ENCODE results near the gene ASB1. TPM values are rescaled to one million over a fixed set of nuclear protein-coding genes. Genes with fewer than 3 reads are reported as not detected.

The ASB1 gene
- total and polyA plus RNA-seq, 10 of the 15 experiments (the other 5 are each of a cell fraction or from before 2014, with no cell fraction given): 5.2 to 31.2 (median 25.8) TPM

DNA sequence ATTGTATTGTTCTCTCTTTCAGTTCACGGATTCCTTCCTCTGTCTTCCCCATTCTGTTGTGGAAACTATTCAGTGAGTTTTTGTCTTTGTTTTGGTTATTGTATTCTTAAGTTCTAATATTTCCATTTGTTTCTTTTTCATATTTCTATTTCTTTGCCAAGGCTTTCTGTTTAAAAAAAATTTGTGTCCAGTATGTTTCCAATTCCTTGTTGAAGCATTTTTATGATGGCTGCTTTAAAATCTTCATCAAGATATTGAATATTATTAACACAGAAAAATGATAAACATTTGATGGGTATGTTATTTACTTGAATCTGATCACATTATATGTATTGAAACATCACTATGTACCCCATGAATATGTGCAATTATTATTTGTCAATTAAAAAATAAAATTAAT is 42.4 kb downstream of the ASB1 start:
- Histone ChIP-seq H3K4me2 (ENCODE audit: control insufficient read depth, insufficient read depth) (no peak overlapping the region), H3K9ac (ENCODE audit: control insufficient read depth, insufficient read depth, low read length) (no peak overlapping the region), H3K27me3 (replicated peaks in 1 of 2; ENCODE audit: control insufficient read depth in 2 of 2, insufficient read depth in 2 of 2, low read length in 1 of 2) (no peaks in the 10 kb centered on the region), H2AFZ (ENCODE audit: control insufficient read depth, low read depth, low read length) (no peak overlapping the region), H4K20me1 (ENCODE audit: control insufficient read depth, insufficient read depth) (no peaks in the 10 kb centered on the region), H3K9me3 (replicated peaks; ENCODE audit: control insufficient read depth, insufficient read depth, low read length) (peaks cover 2% of the 10 kb centered on the region; the same call in 1 of the 3 replicates), H3K27ac (ENCODE audit: control insufficient read depth, insufficient read depth) (no peak overlapping the region), H3K79me2 (ENCODE audit: control insufficient read depth, insufficient read depth, low read length) (no peaks in the 10 kb centered on the region), H3K4me3 (no peak overlapping the region), H3K4me1 (ENCODE audit: control insufficient read depth, insufficient read depth, low read length) (no peaks in the 10 kb centered on the region), H3K36me3 (ENCODE audit: control insufficient read depth in 2 of 2, insufficient read depth in 2 of 2, low read length in 1 of 2) (no peaks in the 10 kb centered on the region)
- no TSS peak for BruUV-seq (replicated peaks)
- ChIA-PET CTCF (no interaction called here), RAD21 (ENCODE audit: unreplicated experiment) (no interaction called here), SMC1A (ENCODE audit: uncharacterized antibody, unreplicated experiment) (no interaction called here), POLR2A (interaction anchor here (1.0 kb wide), 1 partner anchor 41 kb away, joined by 3 read pairs; no protein-coding TSS in a partner anchor)
- in situ Hi-C loops (cut with MboI) (no loop called here), intact Hi-C loops (cut with micrococcal nuclease; ENCODE audit: unreplicated experiment) (no loop called here)
- no peak for TF ChIP-seq ZNF622 (IDR thresholded peaks at IDR 0.05)
- TF ChIP-seq, protein P1, sequence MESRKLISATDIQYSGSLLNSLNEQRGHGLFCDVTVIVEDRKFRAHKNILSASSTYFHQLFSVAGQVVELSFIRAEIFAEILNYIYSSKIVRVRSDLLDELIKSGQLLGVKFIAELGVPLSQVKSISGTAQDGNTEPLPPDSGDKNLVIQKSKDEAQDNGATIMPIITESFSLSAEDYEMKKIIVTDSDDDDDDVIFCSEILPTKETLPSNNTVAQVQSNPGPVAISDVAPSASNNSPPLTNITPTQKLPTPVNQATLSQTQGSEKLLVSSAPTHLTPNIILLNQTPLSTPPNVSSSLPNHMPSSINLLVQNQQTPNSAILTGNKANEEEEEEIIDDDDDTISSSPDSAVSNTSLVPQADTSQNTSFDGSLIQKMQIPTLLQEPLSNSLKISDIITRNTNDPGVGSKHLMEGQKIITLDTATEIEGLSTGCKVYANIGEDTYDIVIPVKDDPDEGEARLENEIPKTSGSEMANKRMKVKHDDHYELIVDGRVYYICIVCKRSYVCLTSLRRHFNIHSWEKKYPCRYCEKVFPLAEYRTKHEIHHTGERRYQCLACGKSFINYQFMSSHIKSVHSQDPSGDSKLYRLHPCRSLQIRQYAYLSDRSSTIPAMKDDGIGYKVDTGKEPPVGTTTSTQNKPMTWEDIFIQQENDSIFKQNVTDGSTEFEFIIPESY (IDR thresholded peaks at IDR 0.05): no peak
- TF ChIP-seq CHD1 (IDR thresholded peaks at IDR 0.05; ENCODE audit: low read depth, low read length): no peak
- no peak for TF ChIP-seq TARDBP (IDR thresholded peaks at IDR 0.05; ENCODE audit: borderline replicate concordance)
- TF ChIP-seq SP1 (IDR thresholded peaks at IDR 0.05; ENCODE audit: low read depth, low read length): no peak
- WGBS (ENCODE audit: insufficient coverage, insufficient replicate concordance, low lambda C conversion rate, missing lambda C conversion rate): 32% methylated on average over 1 of the region's 1 CpG
- ATAC-seq: no peak
- no peak for FAIRE-seq
- DNase-seq (ENCODE audit: low read depth, low spot score): no peak

DNA sequence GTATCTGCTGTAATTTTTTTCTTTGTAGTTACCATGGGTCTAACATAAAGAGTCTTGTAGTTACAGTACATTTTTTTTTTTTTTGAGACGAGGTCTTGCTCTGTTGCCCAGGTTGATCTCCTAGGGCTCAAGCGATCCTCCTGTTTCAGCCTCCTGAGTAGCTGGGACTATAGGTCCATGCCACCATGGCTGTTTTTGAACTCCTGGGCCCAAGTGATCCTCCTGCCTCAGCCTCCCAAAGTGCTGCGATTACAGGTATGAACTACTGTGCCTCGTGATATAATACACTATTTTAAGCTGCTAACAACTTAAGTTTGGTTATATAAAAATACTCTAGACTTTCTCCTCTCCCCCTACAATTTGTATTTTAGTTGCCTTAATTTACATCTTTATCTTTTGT is 46.3 kb downstream of the ASB1 start:
- ChIA-PET SMC1A (ENCODE audit: uncharacterized antibody, unreplicated experiment) (interaction anchor here (0.6 kb wide), 1 partner anchor 45 kb away, joined by 3 read pairs; no protein-coding TSS in a partner anchor), CTCF (interaction anchor here (1.0 kb wide), 1 partner anchor 11 kb away, joined by 4 read pairs; no protein-coding TSS in a partner anchor), RAD21 (ENCODE audit: unreplicated experiment) (no interaction called here), POLR2A (no interaction called here)
- Histone ChIP-seq H3K79me2 (ENCODE audit: control insufficient read depth, insufficient read depth, low read length) (no peaks in the 10 kb centered on the region), H3K9me3 (replicated peaks; ENCODE audit: control insufficient read depth, insufficient read depth, low read length) (peaks cover 2% of the 10 kb centered on the region; the same call in 1 of the 3 replicates), H4K20me1 (ENCODE audit: control insufficient read depth, insufficient read depth) (no peaks in the 10 kb centered on the region), H3K4me1 (ENCODE audit: control insufficient read depth, insufficient read depth, low read length) (no peaks in the 10 kb centered on the region), H3K27ac (ENCODE audit: control insufficient read depth, insufficient read depth) (no peak overlapping the region), H3K9ac (ENCODE audit: control insufficient read depth, insufficient read depth, low read length) (no peak overlapping the region), H3K4me2 (ENCODE audit: control insufficient read depth, insufficient read depth) (no peak overlapping the region), H3K36me3 (ENCODE audit: control insufficient read depth in 2 of 2, insufficient read depth in 2 of 2, low read length in 1 of 2) (no peaks in the 10 kb centered on the region), H2AFZ (ENCODE audit: control insufficient read depth, low read depth, low read length) (no peak overlapping the region), H3K4me3 (no peak overlapping the region), H3K27me3 (replicated peaks in 1 of 2; ENCODE audit: control insufficient read depth in 2 of 2, insufficient read depth in 2 of 2, low read length in 1 of 2) (no peaks in the 10 kb centered on the region)
- DNase-seq (ENCODE audit: low read depth, low spot score) (no peak), ATAC-seq (no peak), FAIRE-seq (no peak)
- in situ Hi-C loops (cut with MboI): no loop called here
- WGBS (ENCODE audit: insufficient coverage, insufficient replicate concordance, low lambda C conversion rate, missing lambda C conversion rate): 51% methylated on average over 4 of the region's 4 CpGs
- BruUV-seq (replicated peaks): no TSS peak
- intact Hi-C loops (cut with micrococcal nuclease; ENCODE audit: unreplicated experiment): no loop called here
- TF ChIP-seq ETV6 (conservative IDR thresholded peaks at IDR 0.05 in 1 of 2, IDR thresholded peaks at IDR 0.05 in 1 of 2; ENCODE audit: borderline replicate concordance in 1 of 2, low read depth in 1 of 2) (no peak), HDGF (IDR thresholded peaks at IDR 0.05) (no peak), ATF7 (IDR thresholded peaks at IDR 0.05; ENCODE audit: low read depth) (no peak), EZH2 (IDR thresholded peaks at IDR 0.05; ENCODE audit: borderline replicate concordance, control insufficient read depth, low read depth, low read length) (no peak), SPI1 (IDR thresholded peaks at IDR 0.05; ENCODE audit: borderline replicate concordance, insufficient read depth, low read depth, low read length) (no peak), GATAD2B (conservative IDR thresholded peaks at IDR 0.05; ENCODE audit: low read depth) (no peak), HDAC6 (IDR thresholded peaks at IDR 0.05; ENCODE audit: unreplicated experiment) (no peak), SIN3A (IDR thresholded peaks at IDR 0.05; ENCODE audit: low read depth, low read length) (no peak)
- TF ChIP-seq, protein P2, sequence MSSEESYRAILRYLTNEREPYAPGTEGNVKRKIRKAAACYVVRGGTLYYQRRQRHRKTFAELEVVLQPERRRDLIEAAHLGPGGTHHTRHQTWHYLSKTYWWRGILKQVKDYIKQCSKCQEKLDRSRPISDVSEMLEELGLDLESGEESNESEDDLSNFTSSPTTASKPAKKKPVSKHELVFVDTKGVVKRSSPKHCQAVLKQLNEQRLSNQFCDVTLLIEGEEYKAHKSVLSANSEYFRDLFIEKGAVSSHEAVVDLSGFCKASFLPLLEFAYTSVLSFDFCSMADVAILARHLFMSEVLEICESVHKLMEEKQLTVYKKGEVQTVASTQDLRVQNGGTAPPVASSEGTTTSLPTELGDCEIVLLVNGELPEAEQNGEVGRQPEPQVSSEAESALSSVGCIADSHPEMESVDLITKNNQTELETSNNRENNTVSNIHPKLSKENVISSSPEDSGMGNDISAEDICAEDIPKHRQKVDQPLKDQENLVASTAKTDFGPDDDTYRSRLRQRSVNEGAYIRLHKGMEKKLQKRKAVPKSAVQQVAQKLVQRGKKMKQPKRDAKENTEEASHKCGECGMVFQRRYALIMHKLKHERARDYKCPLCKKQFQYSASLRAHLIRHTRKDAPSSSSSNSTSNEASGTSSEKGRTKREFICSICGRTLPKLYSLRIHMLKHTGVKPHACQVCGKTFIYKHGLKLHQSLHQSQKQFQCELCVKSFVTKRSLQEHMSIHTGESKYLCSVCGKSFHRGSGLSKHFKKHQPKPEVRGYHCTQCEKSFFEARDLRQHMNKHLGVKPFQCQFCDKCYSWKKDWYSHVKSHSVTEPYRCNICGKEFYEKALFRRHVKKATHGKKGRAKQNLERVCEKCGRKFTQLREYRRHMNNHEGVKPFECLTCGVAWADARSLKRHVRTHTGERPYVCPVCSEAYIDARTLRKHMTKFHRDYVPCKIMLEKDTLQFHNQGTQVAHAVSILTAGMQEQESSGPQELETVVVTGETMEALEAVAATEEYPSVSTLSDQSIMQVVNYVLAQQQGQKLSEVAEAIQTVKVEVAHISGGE (CRISPR knock-in tag; IDR thresholded peaks at IDR 0.05): no peak

Data from GM12878 (cell line).